Stimulated activated CD4-positive, alpha-beta T cell treated with anti-CD3 and anti-CD28 coated beads, Interleukin-4, amount 100 ng/mL, for 24 hours (primary cell): ENCODE measurements around the gene COL1A2.

ENCODE experiments used
- DNase-seq: peaks from one replicate; pipeline ENCODE4 v3.0.0-alpha.2; 2020

Gene COL1A2

GRCh38 chr7:94412762-94413322, 18.1 kb downstream of the COL1A2 start:
- DNase-seq = no peak

- DNase-seq = no peak
Observed at GRCh38 chr7:94414481-94414880, 19.8 kb downstream of the COL1A2 start.

DNA sequence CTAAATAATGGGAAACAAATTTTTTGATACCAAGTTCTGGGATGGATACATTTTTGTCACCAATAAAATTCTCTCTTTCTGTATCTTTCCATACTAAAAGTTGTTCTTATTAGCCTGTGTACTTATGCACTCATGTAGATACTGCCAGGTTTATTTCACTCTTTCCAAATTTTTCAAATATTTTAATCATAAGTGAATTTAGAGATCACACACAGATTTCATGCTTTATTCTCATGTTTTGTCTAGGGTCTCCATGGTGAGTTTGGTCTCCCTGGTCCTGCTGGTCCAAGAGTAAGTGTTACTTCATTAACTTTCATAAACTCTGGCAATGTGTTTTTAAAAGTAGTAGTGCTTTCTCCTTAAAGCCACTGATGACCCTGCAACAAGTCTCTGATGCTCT, 20.3 kb downstream of the COL1A2 start:
- no peak for DNase-seq

DNA sequence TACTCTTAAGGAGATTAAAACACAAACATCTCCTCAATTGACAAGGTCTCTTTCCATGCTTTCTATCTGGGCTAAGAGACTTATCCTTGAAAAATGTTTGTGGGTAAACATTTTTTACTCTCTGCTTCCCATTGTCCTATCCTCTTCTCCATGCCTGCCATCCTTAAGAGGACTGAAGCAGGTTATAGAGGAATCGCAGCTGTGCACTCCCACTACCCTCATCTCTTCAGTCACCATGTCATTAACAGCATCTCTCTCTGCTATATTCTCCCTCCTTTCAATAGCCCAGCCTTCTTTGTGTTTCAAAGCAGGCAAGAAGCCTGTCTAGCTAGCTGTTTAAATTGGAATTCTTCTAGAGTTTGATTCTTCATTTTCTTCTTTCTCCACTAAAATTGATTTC, 22.6 kb downstream of the COL1A2 start:
- DNase-seq = no peak

- no peak for DNase-seq
Observed at GRCh38 chr7:94417901-94418300, 23.2 kb downstream of the COL1A2 start.

DNA sequence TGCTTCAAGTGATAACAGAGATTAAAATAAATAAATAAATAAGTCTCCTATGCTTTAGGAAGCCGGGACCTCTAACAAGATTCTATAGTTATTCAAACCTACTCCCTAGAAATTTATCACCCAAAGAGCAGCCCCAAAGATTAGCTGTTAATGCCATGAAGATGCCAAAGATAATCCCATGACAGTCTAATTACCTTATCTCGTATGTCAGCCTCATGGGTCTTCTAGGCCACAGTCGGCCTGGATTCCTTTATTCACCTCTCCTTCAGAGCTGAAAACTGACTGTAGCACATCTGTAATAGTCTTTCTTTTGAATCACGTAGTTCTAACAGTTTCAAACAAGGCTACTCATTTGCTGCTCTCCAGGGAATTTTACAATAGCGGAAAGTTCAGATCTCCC, 24.2 kb downstream of the COL1A2 start:
- no peak for DNase-seq

DNA sequence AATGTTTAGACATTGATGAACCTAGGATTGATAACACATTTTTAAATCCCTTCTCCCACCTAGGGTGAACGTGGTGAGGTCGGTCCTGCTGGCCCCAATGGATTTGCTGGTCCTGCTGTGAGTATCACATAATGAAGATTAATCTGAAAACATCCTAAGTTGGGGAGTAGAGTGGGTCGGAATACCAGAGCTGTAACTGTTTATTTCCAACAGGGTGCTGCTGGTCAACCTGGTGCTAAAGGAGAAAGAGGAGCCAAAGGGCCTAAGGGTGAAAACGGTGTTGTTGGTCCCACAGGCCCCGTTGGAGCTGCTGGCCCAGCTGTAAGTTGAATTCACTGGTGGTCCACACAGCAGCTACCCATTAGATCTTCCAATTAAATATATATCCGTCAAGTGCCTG, 25.6 kb downstream of the COL1A2 start:
- no peak for DNase-seq

DNA sequence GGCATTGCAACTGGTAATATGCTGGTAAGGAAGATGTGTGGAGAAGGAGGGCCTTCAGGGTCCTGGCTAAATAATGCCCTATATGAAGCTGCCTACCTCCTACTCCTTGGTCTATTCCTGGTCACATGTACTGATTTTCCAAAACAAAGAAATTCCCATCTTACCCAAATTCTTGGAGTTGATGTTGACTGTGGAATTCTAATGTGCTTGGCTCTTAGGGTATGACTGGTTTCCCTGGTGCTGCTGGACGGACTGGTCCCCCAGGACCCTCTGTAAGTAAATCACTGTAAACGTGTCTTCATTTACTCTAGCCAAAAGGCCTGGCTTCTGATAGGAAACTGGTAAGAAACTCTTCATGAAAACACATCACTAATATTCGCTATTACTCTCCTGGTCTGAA, 27.0 kb downstream of the COL1A2 start:
- DNase-seq = no peak

DNA sequence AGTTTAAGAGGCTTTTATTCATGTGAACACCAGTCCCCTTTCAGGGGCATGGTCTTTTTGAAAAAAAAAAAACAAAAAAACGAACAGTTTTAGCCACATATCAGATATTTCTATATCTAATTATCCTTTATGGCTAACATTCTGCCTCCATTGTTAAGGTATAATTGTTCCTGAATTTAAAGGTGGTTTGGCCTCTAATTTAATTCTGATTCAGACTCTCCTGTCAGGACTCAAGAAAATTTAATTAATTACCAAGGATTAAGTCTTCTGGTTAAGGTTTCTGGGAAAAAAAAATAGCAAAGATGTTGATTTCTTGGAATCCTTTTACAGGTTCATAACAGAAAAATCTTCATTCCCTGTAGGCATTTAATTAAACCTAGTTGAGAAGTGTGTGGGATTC, 27.4 kb downstream of the COL1A2 start:
- no peak for DNase-seq

DNA sequence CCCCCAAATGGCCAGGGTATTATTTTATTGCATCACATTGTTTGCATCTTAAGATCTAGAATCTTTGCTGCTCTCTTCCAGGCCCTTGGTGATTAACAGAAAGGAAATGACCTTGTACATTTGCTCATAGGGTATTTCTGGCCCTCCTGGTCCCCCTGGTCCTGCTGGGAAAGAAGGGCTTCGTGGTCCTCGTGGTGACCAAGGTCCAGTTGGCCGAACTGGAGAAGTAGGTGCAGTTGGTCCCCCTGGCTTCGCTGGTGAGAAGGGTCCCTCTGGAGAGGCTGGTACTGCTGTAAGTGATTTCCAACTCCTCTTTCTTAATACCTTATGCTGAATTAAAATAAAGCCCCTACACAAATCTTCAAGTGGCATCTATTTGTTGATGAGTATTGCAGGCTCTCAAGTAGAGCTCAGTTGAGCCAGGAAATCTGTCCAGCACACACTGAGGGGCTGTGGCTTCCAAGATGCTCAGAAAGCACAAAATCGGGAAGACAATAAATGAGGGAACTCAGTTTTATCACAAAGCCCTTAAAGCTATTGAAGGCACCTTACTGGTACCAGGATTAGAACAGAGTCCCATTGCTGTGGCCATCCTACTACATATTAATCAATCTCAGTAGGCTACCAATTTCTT, 28.2 kb downstream of the COL1A2 start:
- DNase-seq = no peak

DNA sequence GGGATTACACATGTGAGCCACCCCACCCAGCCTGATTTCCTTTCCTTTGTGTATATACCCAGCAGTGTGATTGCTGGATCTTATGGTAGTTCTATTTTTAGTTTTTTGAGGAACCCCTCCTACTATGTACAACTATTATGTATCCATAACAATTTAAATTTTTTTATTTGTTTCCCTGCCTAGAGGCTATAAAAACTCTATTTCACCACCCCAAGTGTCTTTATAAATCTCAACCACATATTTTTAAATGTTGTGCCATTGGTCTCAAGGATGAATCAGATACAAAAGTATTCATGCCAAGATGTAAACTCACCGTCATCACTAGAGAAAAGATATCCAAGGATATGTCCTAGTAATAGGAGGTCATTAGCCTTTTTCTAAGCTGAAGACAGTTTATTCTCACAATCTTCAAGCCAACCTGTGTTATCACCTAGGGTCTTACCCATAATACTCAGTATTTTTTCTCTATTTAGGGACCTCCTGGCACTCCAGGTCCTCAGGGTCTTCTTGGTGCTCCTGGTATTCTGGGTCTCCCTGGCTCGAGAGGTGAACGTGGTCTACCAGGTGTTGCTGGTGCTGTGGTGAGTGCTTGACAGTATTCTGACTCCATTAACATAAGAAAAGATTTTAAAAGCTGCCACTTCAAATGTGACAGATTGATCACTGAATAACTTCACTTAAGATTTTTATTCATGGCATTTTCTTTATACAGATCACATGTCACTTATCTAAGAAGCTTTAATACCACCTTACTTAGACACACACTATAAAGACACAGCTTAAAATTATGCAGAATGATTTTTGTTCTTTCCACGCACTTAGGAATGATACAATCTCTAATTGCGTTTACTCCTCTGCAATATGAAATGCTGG, 29.4 kb downstream of the COL1A2 start:
- no peak for DNase-seq

- DNase-seq = no peak
Observed at GRCh38 chr7:94425546-94425945, 30.9 kb downstream of the COL1A2 start.

- no peak for DNase-seq
Observed at GRCh38 chr7:94426980-94427875, 32.5 kb downstream of the COL1A2 start.

GRCh38 chr7:94429153-94429552, 34.5 kb downstream of the COL1A2 start:
- no peak for DNase-seq

DNA sequence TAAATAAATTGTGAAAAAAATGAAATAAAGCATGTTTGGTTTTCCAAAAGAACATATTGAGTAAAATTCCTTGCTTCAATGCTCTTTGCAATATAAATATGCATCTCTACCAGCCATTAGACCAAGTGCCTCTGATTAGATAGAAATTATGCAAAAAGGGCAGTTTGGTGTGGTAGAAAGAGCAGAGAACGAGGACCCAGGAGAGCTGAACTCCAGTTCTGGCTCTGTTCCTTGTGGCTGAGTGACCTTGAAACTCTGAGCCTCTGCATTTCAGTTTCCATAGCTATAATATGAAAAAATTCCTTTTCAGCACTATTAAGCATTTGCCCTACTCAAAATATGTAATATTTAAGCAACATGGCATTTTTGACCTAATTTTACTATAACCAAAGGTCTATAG, 36.5 kb downstream of the COL1A2 start:
- no peak for DNase-seq

GRCh38 chr7:94431619-94432280, 37.1 kb downstream of the COL1A2 start:
- DNase-seq = no peak

- DNase-seq = no peak
Observed at GRCh38 chr7:94432281-94432670, 37.6 kb downstream of the COL1A2 start.

DNA sequence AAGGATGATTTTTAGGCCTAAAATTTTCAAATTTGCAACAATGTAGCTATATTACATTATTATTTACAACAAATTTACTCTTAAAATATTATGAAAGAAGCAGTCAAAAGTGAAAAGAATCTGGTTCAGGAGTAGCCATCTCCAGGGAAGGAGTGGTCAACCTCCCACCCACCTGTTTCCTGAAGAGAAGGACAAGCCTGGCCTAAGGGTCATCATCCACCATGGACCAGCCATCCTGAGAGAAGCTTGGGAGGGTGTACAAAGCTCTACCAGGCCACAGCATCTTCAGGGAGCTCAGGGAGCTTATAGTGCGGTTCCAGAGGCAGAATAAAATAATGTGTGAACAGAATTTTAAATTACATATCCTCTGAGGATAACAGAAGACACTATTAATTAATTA, 38.1 kb downstream of the COL1A2 start:
- DNase-seq = no peak

- DNase-seq = no peak
Observed at GRCh38 chr7:94433224-94433623, 38.5 kb downstream of the COL1A2 start.

- DNase-seq = no peak
Observed at GRCh38 chr7:94434042-94434441, 39.3 kb downstream of the COL1A2 start.

DNA sequence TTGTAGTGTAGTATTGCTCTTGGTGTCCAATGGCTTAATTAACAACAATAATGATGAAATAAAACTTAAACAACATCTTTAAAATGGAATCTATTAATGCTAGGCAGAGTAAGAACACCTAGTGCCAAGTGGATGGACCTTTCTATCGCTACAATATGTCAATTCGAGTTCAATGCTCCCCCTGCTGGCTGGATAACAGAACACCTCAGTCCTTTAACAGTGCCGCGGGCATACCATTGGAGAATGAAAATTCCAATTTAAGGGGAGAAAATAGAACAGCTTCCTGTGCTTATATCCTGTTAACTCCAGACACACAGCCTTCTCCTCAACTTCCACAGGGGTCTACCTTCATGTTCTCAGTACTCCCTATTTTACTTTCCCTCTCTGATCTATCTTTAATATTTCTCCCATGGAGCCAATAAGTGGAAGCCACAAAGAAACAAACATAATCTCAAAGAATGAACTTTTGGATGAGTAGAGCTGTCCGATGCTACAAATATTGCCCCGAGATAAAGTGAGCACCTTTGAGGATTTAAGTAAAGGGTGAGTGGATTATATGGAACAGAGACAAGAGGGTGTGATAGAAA, 41.4 kb downstream of the COL1A2 start:
- peak; percentile 66 for DNase-seq

GRCh38 chr7:94436700-94437099, 42.0 kb downstream of the COL1A2 start:
- no peak for DNase-seq
